ENCODE results near the gene SLC4A2. TPM values are rescaled to one million over a fixed set of nuclear protein-coding genes. Genes with fewer than 3 reads are reported as not detected.

The SLC4A2 gene
- total RNA-seq, 1 donor from 2014 or later: 87.5 TPM

- ATAC-seq: no peak
- intact Hi-C loops (cut with DNase I): no loop called here
- no peak for DNase-seq (ENCODE audit: low spot score)
Measured at GRCh38 chr7:151083824-151084160, 24.4 kb downstream of the SLC4A2 start.

- peak; percentile 57 for DNase-seq (ENCODE audit: low spot score)
- intact Hi-C loops (cut with DNase I): no loop called here
- ATAC-seq: no peak
Measured at GRCh38 chr7:151085329-151085690, 25.9 kb downstream of the SLC4A2 start.

GRCh38 chr7:151085691-151086620, 26.6 kb downstream of the SLC4A2 start, which contains the start of gene AGAP3:
Gene AGAP3, plus strand, starts transcription at chr7:151086475. Its CDS starts 267 bp downstream, at chr7:151086742.
- DNase-seq (ENCODE audit: low spot score) (peak; percentile 93), ATAC-seq (peak; percentile 76)
- intact Hi-C loops (cut with DNase I): no loop called here

GRCh38 chr7:151086802-151087244, 27.4 kb downstream of the SLC4A2 start:
- intact Hi-C loops (cut with DNase I): no loop called here
- ATAC-seq (no peak), DNase-seq (ENCODE audit: low spot score) (peak; percentile 67)

- peak; percentile 79 for DNase-seq (ENCODE audit: low spot score)
- intact Hi-C loops (cut with DNase I): no loop called here
- peak; percentile 27 for ATAC-seq
Measured at GRCh38 chr7:151087245-151088018, 28.0 kb downstream of the SLC4A2 start.

- ATAC-seq (no peak), DNase-seq (ENCODE audit: low spot score) (no peak)
- intact Hi-C loops (cut with DNase I): no loop called here
Measured at GRCh38 chr7:151088019-151088855, 28.8 kb downstream of the SLC4A2 start.

GRCh38 chr7:151088856-151089699, 29.7 kb downstream of the SLC4A2 start:
- intact Hi-C loops (cut with DNase I): no loop called here
- DNase-seq (ENCODE audit: low spot score) (peak; percentile 86), ATAC-seq (peak; percentile 56)

- DNase-seq (ENCODE audit: low spot score): peak; percentile 56
Measured at GRCh38 chr7:151089893-151090730, 30.7 kb downstream of the SLC4A2 start.

GRCh38 chr7:151091003-151091402, 31.6 kb downstream of the SLC4A2 start:
- DNase-seq (ENCODE audit: low spot score) (peak; percentile 52), ATAC-seq (no peak)
- intact Hi-C loops (cut with DNase I): no loop called here

More at GRCh38 chr7:151089893-151090730, 30.7 kb downstream of the SLC4A2 start:
- ATAC-seq: no peak
- intact Hi-C loops (cut with DNase I): no loop called here

GRCh38 chr7:151091431-151091830, 32.0 kb downstream of the SLC4A2 start:
- DNase-seq (ENCODE audit: low spot score): peak; percentile 60
- ATAC-seq: no peak
- intact Hi-C loops (cut with DNase I): no loop called here

GRCh38 chr7:151091988-151092387, 32.6 kb downstream of the SLC4A2 start:
- no peak for ATAC-seq
- DNase-seq (ENCODE audit: low spot score): peak; percentile 53
- intact Hi-C loops (cut with DNase I): no loop called here

- no peak for DNase-seq (ENCODE audit: low spot score)
- intact Hi-C loops (cut with DNase I): no loop called here
Measured at GRCh38 chr7:151093748-151094147, 34.4 kb downstream of the SLC4A2 start.

GRCh38 chr7:151094675-151095074, 35.3 kb downstream of the SLC4A2 start:
- no peak for ATAC-seq
- intact Hi-C loops (cut with DNase I): no loop called here

More at GRCh38 chr7:151093748-151094147, 34.4 kb downstream of the SLC4A2 start:
- ATAC-seq: no peak

GRCh38 chr7:151095123-151095797, 35.9 kb downstream of the SLC4A2 start:
- DNase-seq (ENCODE audit: low spot score): no peak
- intact Hi-C loops (cut with DNase I): no loop called here
- ATAC-seq: no peak

More at GRCh38 chr7:151094675-151095074, 35.3 kb downstream of the SLC4A2 start:
- DNase-seq (ENCODE audit: low spot score): no peak

- intact Hi-C loops (cut with DNase I): no loop called here
- ATAC-seq: no peak
- DNase-seq (ENCODE audit: low spot score): peak; percentile 47
Measured at GRCh38 chr7:151095828-151096475, 36.6 kb downstream of the SLC4A2 start.
